BLaER1 treated with 17β-estradiol and CSF1 and Interleukin-3, amounts not matched to agents 10 nM and 100 nM (cell line): ENCODE measurements around the gene DDIT3.

Source experiments
- H3K27ac ChIP-seq, 11 experiments: shearing (Covaris generic); formaldehyde crosslinking; 2 replicates each; pipeline ENCODE4 v1.8.1; 2022
- H3K27me3 ChIP-seq, 11 experiments: shearing (Covaris generic); formaldehyde crosslinking; 2 replicates each; pipeline ENCODE4 v1.8.1; 2022
- H3K36me3 ChIP-seq, 11 experiments: shearing (Covaris generic); formaldehyde crosslinking; 2 replicates each; pipeline ENCODE4 v1.8.1; 2022
- H3K4me1 ChIP-seq, 10 experiments: shearing (Covaris generic); formaldehyde crosslinking; 2 replicates each; pipeline ENCODE4 v1.8.1; 2022
- H3K4me2 ChIP-seq, 11 experiments: shearing (Covaris generic); formaldehyde crosslinking; 2 replicates each; pipeline ENCODE4 v1.8.1; 2022
- H3K4me3 ChIP-seq, 10 experiments: shearing (Covaris generic); formaldehyde crosslinking; 2 replicates each; pipeline ENCODE4 v1.8.1; 2022
- H3K9ac ChIP-seq, 11 experiments: shearing (Covaris generic); formaldehyde crosslinking; 2 replicates each; pipeline ENCODE4 v1.8.1; 2022
- H3K9me3 ChIP-seq, 11 experiments: shearing (Covaris generic); formaldehyde crosslinking; replicated peaks in 1 of 11; 2 replicates each; pipeline ENCODE4 v1.8.1; 2022
- H4K20me1 ChIP-seq, 11 experiments: shearing (Covaris generic); formaldehyde crosslinking; 2 replicates each; pipeline ENCODE4 v1.8.1; 2022
- Cebpa-rat ChIP-seq, 11 experiments: shearing (Covaris generic); IDR thresholded peaks; 2 replicates each; pipeline ENCODE4 v1.8.1; 2022

Gene DDIT3

DNA sequence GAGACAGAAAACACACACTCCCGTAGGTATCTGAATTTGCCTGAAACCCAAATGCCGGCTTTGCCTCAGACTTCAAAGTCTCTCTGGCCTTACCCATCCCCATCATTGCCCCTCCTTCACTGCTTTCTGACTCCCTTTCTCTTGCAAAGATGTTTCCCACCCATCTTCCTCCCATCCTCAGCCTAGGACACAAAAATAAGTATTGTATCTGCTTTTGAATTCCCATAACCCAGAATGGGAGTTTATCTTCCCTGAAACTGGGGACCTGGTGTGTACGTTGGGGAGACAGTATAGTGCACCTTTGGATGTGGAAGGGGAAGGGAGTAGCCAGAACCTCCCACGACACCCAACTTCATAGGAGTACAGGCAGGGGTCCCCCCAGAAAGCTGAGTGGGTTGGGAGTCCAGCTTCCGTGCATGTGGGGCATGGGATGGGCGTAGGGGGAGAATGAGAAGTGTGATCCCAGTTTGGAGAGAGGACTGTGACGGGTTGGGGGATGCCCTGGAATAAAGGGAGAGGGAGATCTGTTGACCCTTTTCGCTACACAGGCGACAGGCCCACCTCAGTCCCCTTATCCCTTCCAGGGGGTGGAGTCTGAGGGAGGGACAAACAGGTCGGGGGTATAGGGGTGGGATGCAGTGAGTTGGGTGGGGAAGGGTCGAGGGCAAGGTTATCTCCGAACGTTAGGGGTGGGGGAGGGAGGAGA is 29.0 kb upstream of the DDIT3 start:
- no peak overlapping the region for H3K4me2 ChIP-seq
- TF ChIP-seq Cebpa-rat (IDR thresholded peaks at IDR 0.05), result no peak
- peaks cover 43 to 57% (median 47%) of the 10 kb centered on the region in 11 experiments for H3K27me3 ChIP-seq
- peaks cover 25 to 43% (median 39%) of the 10 kb centered on the region in 10 experiments for H3K4me1 ChIP-seq
- no peak overlapping the region for H3K4me3 ChIP-seq
- no peak overlapping the region for H3K27ac ChIP-seq
- H3K36me3 ChIP-seq, result peaks cover 0 to 12% (median 0%) of the 10 kb centered on the region in 11 experiments; a peak in 4 of 22 replicates
- H4K20me1 ChIP-seq, result peaks cover 0 to 12% (median 0%) of the 10 kb centered on the region in 11 experiments; a peak in 6 of 22 replicates
- no peaks in the 10 kb centered on the region for H3K9me3 ChIP-seq
- H3K9ac ChIP-seq, result no peak overlapping the region

DNA sequence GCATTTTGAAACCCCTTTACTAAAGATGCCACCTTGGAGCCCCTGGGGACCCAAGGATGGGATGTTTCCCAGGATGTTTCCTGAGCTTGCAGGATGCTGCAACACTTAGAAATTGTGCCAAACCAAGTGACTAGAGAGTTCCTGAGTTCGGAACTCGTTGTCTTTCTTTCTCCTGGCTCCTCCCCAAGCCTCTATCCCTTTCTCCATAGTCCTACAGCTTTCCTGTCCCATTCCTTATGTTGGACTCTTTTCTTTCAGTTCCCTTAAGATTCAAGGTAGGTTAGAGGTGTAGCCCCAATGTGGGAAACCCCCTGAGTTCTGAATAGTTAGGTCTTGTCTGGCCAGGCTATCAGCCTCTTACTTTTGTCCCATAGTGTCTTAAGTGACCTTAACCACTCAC is 28.2 kb upstream of the DDIT3 start:
- no peaks in the 10 kb centered on the region for H3K9me3 ChIP-seq
- peaks cover 34 to 46% (median 40%) of the 10 kb centered on the region in 10 experiments for H3K4me1 ChIP-seq
- peaks cover 43 to 57% (median 47%) of the 10 kb centered on the region in 11 experiments for H3K27me3 ChIP-seq
- peaks cover 0 to 12% (median 0%) of the 10 kb centered on the region in 11 experiments; a peak in 4 of 22 replicates for H3K36me3 ChIP-seq
- no peak overlapping the region for H3K27ac ChIP-seq
- no peak overlapping the region for H3K9ac ChIP-seq
- no peak overlapping the region for H3K4me2 ChIP-seq
- peaks cover 0 to 16% (median 7%) of the 10 kb centered on the region in 11 experiments; a peak in 9 of 22 replicates for H4K20me1 ChIP-seq
- no peak for TF ChIP-seq Cebpa-rat (IDR thresholded peaks at IDR 0.05)
- H3K4me3 ChIP-seq, result no peak overlapping the region

DNA sequence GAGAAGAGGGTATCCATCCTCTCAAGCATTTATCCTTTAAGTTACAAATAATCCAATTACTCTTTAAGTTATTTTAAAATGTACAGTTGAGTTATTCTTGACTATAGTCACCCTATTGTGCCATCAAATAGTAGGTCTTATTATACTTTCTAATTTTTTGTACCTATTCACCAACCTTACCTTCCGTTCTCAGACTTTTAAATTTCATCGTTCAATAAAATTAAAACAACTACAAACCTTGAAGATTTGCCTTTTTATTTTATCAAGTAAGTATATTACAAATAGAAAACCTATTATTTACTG is 27.6 kb upstream of the DDIT3 start:
- Histone ChIP-seq H3K9me3 (no peaks in the 10 kb centered on the region), H3K36me3 (peaks cover 0 to 12% (median 0%) of the 10 kb centered on the region in 11 experiments; a peak in 4 of 22 replicates), H3K27ac (no peak overlapping the region), H3K27me3 (peaks cover 43 to 57% (median 47%) of the 10 kb centered on the region in 11 experiments), H3K4me1 (peaks cover 37 to 46% (median 40%) of the 10 kb centered on the region in 10 experiments), H4K20me1 (peaks cover 0 to 18% (median 7%) of the 10 kb centered on the region in 11 experiments; a peak in 9 of 22 replicates), H3K9ac (no peak overlapping the region), H3K4me2 (no peak overlapping the region), H3K4me3 (no peak overlapping the region)
- no peak for TF ChIP-seq Cebpa-rat (IDR thresholded peaks at IDR 0.05)

DNA sequence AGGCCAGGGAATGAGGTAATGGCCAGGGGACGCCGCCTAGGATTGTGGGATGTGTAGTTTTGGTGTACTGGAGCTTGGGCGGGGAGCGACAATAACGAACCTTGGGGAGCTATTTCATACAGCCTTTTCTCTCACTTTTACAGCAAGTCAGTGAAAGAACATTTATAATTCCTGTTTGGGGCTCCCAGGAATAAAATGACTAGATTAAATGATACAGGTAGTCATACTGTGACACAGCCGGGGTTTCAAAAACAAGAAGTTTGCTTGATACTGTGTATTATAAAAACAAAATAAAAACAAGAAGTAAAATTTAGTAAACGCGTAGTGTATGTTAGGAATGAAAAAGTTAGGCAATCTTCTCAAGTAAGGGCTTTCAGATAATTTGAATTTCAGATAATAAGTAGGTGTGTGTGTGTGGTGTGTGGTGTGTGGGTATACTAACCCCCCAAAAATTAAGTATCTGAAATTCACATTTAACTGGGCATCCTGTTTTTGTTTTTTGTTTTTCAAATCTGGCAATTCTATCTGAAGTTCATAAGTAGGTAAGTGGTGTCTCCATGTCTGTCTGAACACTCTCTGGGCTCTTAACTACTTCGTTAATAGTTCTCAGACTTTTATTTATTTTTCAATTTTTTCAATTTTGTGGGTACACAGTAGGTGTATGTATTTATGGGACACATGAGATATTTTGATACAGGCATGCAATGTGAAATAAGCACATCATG is 27.1 kb upstream of the DDIT3 start:
- Histone ChIP-seq H3K27ac (peak overlapping the region in 5 of 11 experiments; percentile 86 to 96 (median 94); a peak in 9 of 22 replicates), H3K9ac (peak overlapping the region; percentile 88 to 98 (median 95); a peak in 21 of 22 replicates), H3K27me3 (peaks cover 43 to 52% (median 47%) of the 10 kb centered on the region in 11 experiments), H3K36me3 (peaks cover 0 to 16% (median 3%) of the 10 kb centered on the region in 11 experiments; a peak in 12 of 22 replicates), H3K4me2 (peak overlapping the region; percentile 19 to 98 (median 78); a peak in 21 of 22 replicates), H4K20me1 (peaks cover 0 to 19% (median 7%) of the 10 kb centered on the region in 11 experiments; a peak in 9 of 22 replicates), H3K9me3 (no peaks in the 10 kb centered on the region), H3K4me3 (peak overlapping the region; percentile 79 to 99 (median 94)), H3K4me1 (peaks cover 35 to 46% (median 44%) of the 10 kb centered on the region in 10 experiments)
- no peak for TF ChIP-seq Cebpa-rat (IDR thresholded peaks at IDR 0.05)

- peak within 1 kb of the TSS; percentile 88 to 98 (median 95) for H3K9ac ChIP-seq
- H3K27me3 ChIP-seq, result peaks cover 43 to 46% (median 44%) of the 10 kb centered on the region in 11 experiments
- no peak for TF ChIP-seq Cebpa-rat (IDR thresholded peaks at IDR 0.05)
- peak within 1 kb of the TSS; percentile 79 to 99 (median 94) for H3K4me3 ChIP-seq
- no peaks in the 10 kb centered on the region for H3K9me3 ChIP-seq
- H3K36me3 ChIP-seq, result peaks cover 5 to 24% (median 11%) of the 10 kb centered on the region in 11 experiments; a peak in 21 of 22 replicates
- peak within 1 kb of the TSS; percentile 78 to 98 (median 95) for H3K4me2 ChIP-seq
- peaks cover 35 to 46% (median 45%) of the 10 kb centered on the region in 10 experiments for H3K4me1 ChIP-seq
- peaks cover 0 to 23% (median 7%) of the 10 kb centered on the region in 11 experiments; a peak in 9 of 22 replicates for H4K20me1 ChIP-seq
- H3K27ac ChIP-seq, result peak within 1 kb of the TSS; percentile 75 to 96 (median 89)
Measured at GRCh38 chr12:57546438-57547287, 26.3 kb upstream of the DDIT3 start, which contains the start of gene DCTN2. TSS of gene DCTN2 (minus strand) at chr12:57547192. CDS start at chr12:57547063, 129 bp downstream.

GRCh38 chr12:57545809-57546437 is 25.6 kb upstream of the DDIT3 start:
- H4K20me1 ChIP-seq, result peaks cover 0 to 30% (median 9%) of the 10 kb centered on the region in 11 experiments; a peak in 11 of 22 replicates
- TF ChIP-seq Cebpa-rat (IDR thresholded peaks at IDR 0.05), result no peak
- peak overlapping the region; percentile 75 to 96 (median 89); a peak in 21 of 22 replicates for H3K27ac ChIP-seq
- peaks cover 35 to 38% (median 36%) of the 10 kb centered on the region in 11 experiments for H3K27me3 ChIP-seq
- H3K4me2 ChIP-seq, result peak overlapping the region; percentile 78 to 98 (median 95)
- peak overlapping the region; percentile 79 to 99 (median 94) for H3K4me3 ChIP-seq
- peaks cover 10 to 31% (median 19%) of the 10 kb centered on the region in 11 experiments; a peak in 21 of 22 replicates for H3K36me3 ChIP-seq
- H3K9me3 ChIP-seq, result no peaks in the 10 kb centered on the region
- peak overlapping the region; percentile 88 to 98 (median 95) for H3K9ac ChIP-seq
- peaks cover 35 to 52% (median 45%) of the 10 kb centered on the region in 10 experiments for H3K4me1 ChIP-seq

- TF ChIP-seq Cebpa-rat (IDR thresholded peaks at IDR 0.05), result no peak
- Histone ChIP-seq H3K4me1 (peaks cover 35 to 52% (median 45%) of the 10 kb centered on the region in 10 experiments), H3K4me2 (peak overlapping the region; percentile 59 to 98 (median 95)), H3K4me3 (no peak overlapping the region), H3K9me3 (no peaks in the 10 kb centered on the region), H3K9ac (peak overlapping the region in 8 of 11 experiments; percentile 32 to 58 (median 41); a peak in 13 of 22 replicates), H4K20me1 (peaks cover 0 to 54% (median 10%) of the 10 kb centered on the region in 11 experiments; a peak in 12 of 22 replicates), H3K27me3 (peaks cover 12 to 15% (median 13%) of the 10 kb centered on the region in 11 experiments), H3K36me3 (peaks cover 19 to 53% (median 42%) of the 10 kb centered on the region in 11 experiments), H3K27ac (peak overlapping the region in 7 of 11 experiments; percentile 14 to 40 (median 25); a peak in 10 of 22 replicates)
Measured at GRCh38 chr12:57543581-57543980, 23.3 kb upstream of the DDIT3 start.
